GM23338 (cell line): Measurements from ENCODE around the gene TECPR2. TPM values are rescaled to one million over a fixed set of nuclear protein-coding genes. Genes with fewer than 3 reads are reported as not detected.

Experiments used
- ATAC-seq: fragments of 200-7000 bp; cut with Tn5 transposase; 3 replicates; pipeline ENCODE4 v1.9.1; 2020
- DNase-seq: peaks from one replicate; pipeline ENCODE4 v3.0.0-alpha.2; 2015; ENCODE audit warnings: low spot score
- H2AFZ ChIP-seq: fragments of 200-600 bp; sonication (generic); 2 replicates; pipeline ENCODE4 v1.8.0; 2016; ENCODE audit warnings: antibody characterized with exemption, mild to moderate bottlenecking, moderate library complexity
- H3F3A ChIP-seq: fragments of 200-600 bp; sonication (generic); replicated peaks from 2 replicates; pipeline ENCODE4 v1.8.0; 2017; ENCODE audit warnings: antibody characterized with exemption, mixed run types, low read depth
- H3K27ac ChIP-seq: fragments of 200-600 bp; sonication (generic); 2 replicates; pipeline ENCODE4 v1.6.1; 2016; ENCODE audit warnings: low read depth
- H3K27me3 ChIP-seq: fragments of 200-600 bp; sonication (generic); 2 replicates; pipeline ENCODE4 v1.8.0; 2016; ENCODE audit warnings: mild to moderate bottlenecking, mixed run types, moderate library complexity; ENCODE audit not compliant: insufficient read depth
- H3K36me3 ChIP-seq: fragments of 200-600 bp; sonication (generic); 2 replicates; pipeline ENCODE4 v1.8.0; 2016; ENCODE audit warnings: mild to moderate bottlenecking; ENCODE audit not compliant: insufficient read depth
- H3K4me1 ChIP-seq: fragments of 200-600 bp; sonication (generic); 2 replicates; pipeline ENCODE4 v1.8.0; 2016; ENCODE audit warnings: mild to moderate bottlenecking, moderate library complexity; ENCODE audit not compliant: insufficient read depth
- H3K4me2 ChIP-seq: fragments of 200-600 bp; sonication (generic); 2 replicates; pipeline ENCODE4 v1.7.1; 2017; ENCODE audit warnings: mixed run types
- H3K4me3 ChIP-seq: fragments of 200-600 bp; sonication (generic); 2 replicates; pipeline ENCODE4 v1.6.1; 2016; ENCODE audit warnings: mixed run types
- H3K79me2 ChIP-seq: fragments of 200-600 bp; sonication (generic); replicated peaks from 2 replicates; pipeline ENCODE4 v1.8.0; 2017; ENCODE audit warnings: mild to moderate bottlenecking; ENCODE audit not compliant: insufficient read depth
- H3K9me2 ChIP-seq: fragments of 200-600 bp; sonication (generic); 2 replicates; pipeline ENCODE4 v1.8.0; 2017; ENCODE audit not compliant: insufficient read depth
- H4K20me1 ChIP-seq: fragments of 200-600 bp; sonication (generic); replicated peaks from 2 replicates; pipeline ENCODE4 v1.8.0; 2017; ENCODE audit warnings: mild to moderate bottlenecking; ENCODE audit not compliant: insufficient read depth
- H3K27ac Mint-ChIP-seq: 2 replicates; pipeline ENCODE4 v1.8.0; 2020; ENCODE audit warnings: inconsistent platforms, mild to moderate bottlenecking, moderate library complexity, mixed read lengths
- H3K27me3 Mint-ChIP-seq: 3 replicates; pipeline ENCODE4 v1.8.0; 2022; ENCODE audit warnings: low read depth, mild to moderate bottlenecking, moderate library complexity, mixed read lengths, inconsistent platforms; ENCODE audit not compliant: insufficient read depth, poor library complexity
- H3K36me3 Mint-ChIP-seq: 3 replicates; pipeline ENCODE4 v1.8.0; 2021; ENCODE audit warnings: low read depth, mild to moderate bottlenecking, inconsistent platforms, moderate library complexity, mixed read lengths
- H3K4me1 Mint-ChIP-seq: 3 replicates; pipeline ENCODE4 v1.8.0; 2020; ENCODE audit warnings: mild to moderate bottlenecking, inconsistent platforms, mixed read lengths
- H3K4me3 Mint-ChIP-seq: 3 replicates; pipeline ENCODE4 v1.8.0; 2021; ENCODE audit warnings: moderate library complexity, mild to moderate bottlenecking, inconsistent platforms, mixed read lengths
- H3K9me3 Mint-ChIP-seq: 3 replicates; pipeline ENCODE4 v1.8.0; 2020; ENCODE audit warnings: moderate library complexity, mild to moderate bottlenecking, inconsistent platforms, mixed read lengths
- CREB1 ChIP-seq: fragments of 250-450 bp; sonication (Bioruptor Pico); IDR thresholded peaks from 2 replicates; pipeline ENCODE4 v1.5.0; 2020; ENCODE audit warnings: low read depth, mild to moderate bottlenecking, moderate library complexity
- EZH2phosphoT487 ChIP-seq: fragments of 200-600 bp; sonication (generic); IDR thresholded peaks from one replicate; pipeline ENCODE4 v1.8.1; 2018; ENCODE audit warnings: antibody characterized with exemption; ENCODE audit not compliant: unreplicated experiment
- JUNB ChIP-seq: IDR thresholded peaks from one replicate; pipeline ENCODE4 v1.6.1; 2016; ENCODE audit warnings: antibody characterized with exemption; ENCODE audit not compliant: unreplicated experiment
- NANOG ChIP-seq: IDR thresholded peaks from 2 replicates; pipeline ENCODE4 v1.6.1; 2016; ENCODE audit warnings: antibody characterized with exemption, borderline replicate concordance
- POLR2AphosphoS5 ChIP-seq: IDR thresholded peaks from 2 replicates; pipeline ENCODE4 v1.6.1; 2016; ENCODE audit warnings: antibody characterized with exemption, low read depth
- STAT1 ChIP-seq: IDR thresholded peaks from one replicate; pipeline ENCODE4 v1.6.1; 2016; ENCODE audit warnings: antibody characterized with exemption; ENCODE audit not compliant: unreplicated experiment
- ZNF114 ChIP-seq: fragments of 250-450 bp; sonication (Bioruptor Pico); IDR thresholded peaks from 2 replicates; pipeline ENCODE4 v1.5.0; 2020; ENCODE audit warnings: mild to moderate bottlenecking, moderate library complexity
- ZNF331 ChIP-seq: fragments of 250-450 bp; sonication (Bioruptor Pico); IDR thresholded peaks from 2 replicates; pipeline ENCODE4 v1.5.0; 2020; ENCODE audit warnings: low read depth, mild to moderate bottlenecking, moderate library complexity
- polyA plus RNA-seq: library from polyadenylated mRNA; unstranded; fragments of >200 nt; fragmentation: Nextera tagmentation; extraction: Ambion mirVana; gene quantifications from 2 replicates; pipeline ENCODE4 v1.2.1, GENCODE V29; 2016
- total RNA-seq: library from RNA; depleted of rRNA; stranded (reverse); fragments of >200 nt; shearing (Covaris generic); gene quantifications from 2 replicates; pipeline ENCODE4 v1.2.3, GENCODE V29; 2014
- TF ChIP-seq, protein P1 (sequence below): IDR thresholded peaks from one replicate; pipeline ENCODE4 v1.6.1; 2018; ENCODE audit warnings: antibody characterized with exemption; ENCODE audit not compliant: unreplicated experiment
- TF ChIP-seq, protein P2 (sequence below): IDR thresholded peaks from 2 replicates; pipeline ENCODE4 v1.6.1; 2016; ENCODE audit warnings: antibody characterized with exemption
- TF ChIP-seq, protein P3 (sequence below), 2 experiments: fragments of 200-600 bp in 1 of 2; sonication (generic) in 1 of 2; conservative IDR thresholded peaks; 2 replicates each; pipeline versions ENCODE4 v1.5.1 to v1.6.1; 2016 to 2017; ENCODE audit warnings: antibody characterized with exemption in 2 of 2, low read depth in 2 of 2, mild to moderate bottlenecking in 2 of 2, moderate library complexity in 1 of 2

TECPR2 gene
- total and polyA plus RNA-seq, 2 experiments from 2014 or later = 4.8 to 20.5 TPM

DNA sequence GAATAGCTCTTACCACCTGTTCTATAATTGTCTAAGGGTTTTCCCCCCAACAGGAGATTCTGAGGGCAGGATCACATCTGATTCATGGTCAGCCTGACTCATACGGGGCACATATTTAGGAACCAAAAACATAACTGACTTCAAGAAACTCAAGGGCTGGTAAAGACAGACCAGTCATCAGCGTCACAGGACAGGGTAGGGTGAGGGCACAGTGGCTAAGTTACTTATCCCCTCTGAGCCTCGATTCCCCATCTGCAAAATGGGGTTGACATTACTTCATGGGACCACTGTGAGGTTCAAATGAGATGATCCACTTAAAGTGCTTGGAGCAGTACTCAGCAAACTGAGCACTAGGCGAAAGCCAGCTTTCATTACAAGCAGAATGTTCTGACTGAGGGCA, 657 bp upstream of the TECPR2 start:
- peaks cover 34% of the 10 kb centered on the region for H3K79me2 ChIP-seq
- 0 out of 2 replicates have a peak, but pooled peaks cover 18% of the 10 kb centered on the region for H3F3A ChIP-seq
- H3K9me2 ChIP-seq = no peaks in the 10 kb centered on the region
- H3K36me3 ChIP-seq = peaks cover 8% of the 10 kb centered on the region; the same call in 1 of the 2 replicates
- H3K27ac Mint-ChIP-seq = no peak overlapping the region
- peaks cover 12% of the 10 kb centered on the region for H3K36me3 Mint-ChIP-seq
- TF ChIP-seq NANOG (no peak), EZH2phosphoT487 (no peak)
- TF ChIP-seq, protein P1, sequence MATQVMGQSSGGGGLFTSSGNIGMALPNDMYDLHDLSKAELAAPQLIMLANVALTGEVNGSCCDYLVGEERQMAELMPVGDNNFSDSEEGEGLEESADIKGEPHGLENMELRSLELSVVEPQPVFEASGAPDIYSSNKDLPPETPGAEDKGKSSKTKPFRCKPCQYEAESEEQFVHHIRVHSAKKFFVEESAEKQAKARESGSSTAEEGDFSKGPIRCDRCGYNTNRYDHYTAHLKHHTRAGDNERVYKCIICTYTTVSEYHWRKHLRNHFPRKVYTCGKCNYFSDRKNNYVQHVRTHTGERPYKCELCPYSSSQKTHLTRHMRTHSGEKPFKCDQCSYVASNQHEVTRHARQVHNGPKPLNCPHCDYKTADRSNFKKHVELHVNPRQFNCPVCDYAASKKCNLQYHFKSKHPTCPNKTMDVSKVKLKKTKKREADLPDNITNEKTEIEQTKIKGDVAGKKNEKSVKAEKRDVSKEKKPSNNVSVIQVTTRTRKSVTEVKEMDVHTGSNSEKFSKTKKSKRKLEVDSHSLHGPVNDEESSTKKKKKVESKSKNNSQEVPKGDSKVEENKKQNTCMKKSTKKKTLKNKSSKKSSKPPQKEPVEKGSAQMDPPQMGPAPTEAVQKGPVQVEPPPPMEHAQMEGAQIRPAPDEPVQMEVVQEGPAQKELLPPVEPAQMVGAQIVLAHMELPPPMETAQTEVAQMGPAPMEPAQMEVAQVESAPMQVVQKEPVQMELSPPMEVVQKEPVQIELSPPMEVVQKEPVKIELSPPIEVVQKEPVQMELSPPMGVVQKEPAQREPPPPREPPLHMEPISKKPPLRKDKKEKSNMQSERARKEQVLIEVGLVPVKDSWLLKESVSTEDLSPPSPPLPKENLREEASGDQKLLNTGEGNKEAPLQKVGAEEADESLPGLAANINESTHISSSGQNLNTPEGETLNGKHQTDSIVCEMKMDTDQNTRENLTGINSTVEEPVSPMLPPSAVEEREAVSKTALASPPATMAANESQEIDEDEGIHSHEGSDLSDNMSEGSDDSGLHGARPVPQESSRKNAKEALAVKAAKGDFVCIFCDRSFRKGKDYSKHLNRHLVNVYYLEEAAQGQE = no peak
- H3K4me3 Mint-ChIP-seq = peak overlapping the region; percentile 95; the same call in 2 of the 3 replicates
- H2AFZ ChIP-seq = peak overlapping the region; percentile 98
- no peak for ATAC-seq
- H3K4me2 ChIP-seq = peak overlapping the region; percentile 99
- 0 out of 2 replicates have a peak overlapping the region, but pooled peaks have one; percentile 50 for H3K27ac ChIP-seq
- no peaks in the 10 kb centered on the region for H3K9me3 Mint-ChIP-seq
- H3K4me1 ChIP-seq = peaks cover 18% of the 10 kb centered on the region
- H3K27me3 ChIP-seq = no peaks in the 10 kb centered on the region
- no peak for DNase-seq
- H3K4me3 ChIP-seq = peak overlapping the region; percentile 99
- peaks cover 3% of the 10 kb centered on the region for H3K27me3 Mint-ChIP-seq
- H3K4me1 Mint-ChIP-seq = peaks cover 11% of the 10 kb centered on the region
- peaks cover 14% of the 10 kb centered on the region for H4K20me1 ChIP-seq

DNA sequence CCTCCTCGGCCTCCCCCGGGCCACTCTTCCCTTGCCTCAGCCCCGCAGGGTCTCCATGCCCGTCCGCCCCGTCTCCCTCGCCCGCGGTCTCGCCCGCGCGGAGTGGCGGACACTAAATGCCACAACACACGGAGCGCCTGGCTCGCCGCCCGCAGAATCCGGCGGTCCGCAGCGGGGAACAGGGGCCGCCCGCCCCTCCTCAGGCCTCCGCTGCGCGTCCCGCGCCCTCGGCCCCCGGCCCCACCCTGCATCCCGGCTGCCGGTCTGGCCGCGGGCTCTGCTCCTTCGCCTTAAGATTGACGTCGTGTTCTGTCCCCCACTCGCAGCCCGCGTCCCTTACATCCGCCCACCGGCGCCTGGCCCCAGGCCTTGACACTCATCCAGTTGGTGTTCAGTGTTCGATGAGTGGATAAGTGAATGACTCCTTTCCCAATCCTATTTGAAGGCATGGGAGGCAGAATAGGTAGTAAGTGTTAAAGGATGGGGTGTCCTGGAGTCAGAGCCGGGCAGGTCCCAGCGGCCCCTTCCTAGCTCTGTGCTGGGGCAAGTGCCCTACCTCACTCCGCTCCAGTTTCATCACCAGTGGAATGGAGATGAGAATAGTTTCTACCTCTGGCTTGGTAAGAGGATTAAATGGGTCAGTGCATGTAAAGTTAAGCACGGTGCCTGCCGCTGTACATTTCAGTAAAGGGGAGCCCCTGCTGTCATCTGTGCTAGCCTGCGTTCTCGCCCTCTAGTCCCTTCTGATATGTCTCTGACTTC, 622 bp downstream of the TECPR2 start:
- H3K27me3 Mint-ChIP-seq = peaks cover 3% of the 10 kb centered on the region
- Histone ChIP-seq H3K4me1 (peaks cover 18% of the 10 kb centered on the region), H3K36me3 (peaks cover 4% of the 10 kb centered on the region; the same call in 1 of the 2 replicates), H4K20me1 (peaks cover 14% of the 10 kb centered on the region), H3F3A (0 out of 2 replicates have a peak, but pooled peaks cover 13% of the 10 kb centered on the region), H3K79me2 (peaks cover 46% of the 10 kb centered on the region), H3K9me2 (no peaks in the 10 kb centered on the region), H3K27me3 (no peaks in the 10 kb centered on the region), H3K4me3 (peak overlapping the region; percentile 99), H3K27ac (no peak overlapping the region), H2AFZ (peak overlapping the region; percentile 94; the same call in 1 of the 2 replicates), H3K4me2 (peak overlapping the region; percentile 99)
- ATAC-seq (peak; percentile 58), DNase-seq (peak; percentile 47)
- H3K27ac Mint-ChIP-seq = peak overlapping the region; percentile 7; the same call in 1 of the 2 replicates
- H3K9me3 Mint-ChIP-seq = no peaks in the 10 kb centered on the region
- H3K4me1 Mint-ChIP-seq = peaks cover 11% of the 10 kb centered on the region
- no peaks in the 10 kb centered on the region; the same call in 1 of the 3 replicates for H3K36me3 Mint-ChIP-seq
- no peak overlapping the region; the same call in 2 of the 3 replicates for H3K4me3 Mint-ChIP-seq
- TF ChIP-seq, protein P2, sequence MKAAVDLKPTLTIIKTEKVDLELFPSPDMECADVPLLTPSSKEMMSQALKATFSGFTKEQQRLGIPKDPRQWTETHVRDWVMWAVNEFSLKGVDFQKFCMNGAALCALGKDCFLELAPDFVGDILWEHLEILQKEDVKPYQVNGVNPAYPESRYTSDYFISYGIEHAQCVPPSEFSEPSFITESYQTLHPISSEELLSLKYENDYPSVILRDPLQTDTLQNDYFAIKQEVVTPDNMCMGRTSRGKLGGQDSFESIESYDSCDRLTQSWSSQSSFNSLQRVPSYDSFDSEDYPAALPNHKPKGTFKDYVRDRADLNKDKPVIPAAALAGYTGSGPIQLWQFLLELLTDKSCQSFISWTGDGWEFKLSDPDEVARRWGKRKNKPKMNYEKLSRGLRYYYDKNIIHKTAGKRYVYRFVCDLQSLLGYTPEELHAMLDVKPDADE = no peak
- TF ChIP-seq EZH2phosphoT487 (no peak), CREB1 (CRISPR knock-in tag) (no peak), POLR2AphosphoS5 (no peak), STAT1 (no peak), JUNB (no peak), NANOG (no peak), ZNF114 (CRISPR knock-in tag) (no peak), ZNF331 (CRISPR knock-in tag) (no peak)
- TF ChIP-seq, protein P3, sequence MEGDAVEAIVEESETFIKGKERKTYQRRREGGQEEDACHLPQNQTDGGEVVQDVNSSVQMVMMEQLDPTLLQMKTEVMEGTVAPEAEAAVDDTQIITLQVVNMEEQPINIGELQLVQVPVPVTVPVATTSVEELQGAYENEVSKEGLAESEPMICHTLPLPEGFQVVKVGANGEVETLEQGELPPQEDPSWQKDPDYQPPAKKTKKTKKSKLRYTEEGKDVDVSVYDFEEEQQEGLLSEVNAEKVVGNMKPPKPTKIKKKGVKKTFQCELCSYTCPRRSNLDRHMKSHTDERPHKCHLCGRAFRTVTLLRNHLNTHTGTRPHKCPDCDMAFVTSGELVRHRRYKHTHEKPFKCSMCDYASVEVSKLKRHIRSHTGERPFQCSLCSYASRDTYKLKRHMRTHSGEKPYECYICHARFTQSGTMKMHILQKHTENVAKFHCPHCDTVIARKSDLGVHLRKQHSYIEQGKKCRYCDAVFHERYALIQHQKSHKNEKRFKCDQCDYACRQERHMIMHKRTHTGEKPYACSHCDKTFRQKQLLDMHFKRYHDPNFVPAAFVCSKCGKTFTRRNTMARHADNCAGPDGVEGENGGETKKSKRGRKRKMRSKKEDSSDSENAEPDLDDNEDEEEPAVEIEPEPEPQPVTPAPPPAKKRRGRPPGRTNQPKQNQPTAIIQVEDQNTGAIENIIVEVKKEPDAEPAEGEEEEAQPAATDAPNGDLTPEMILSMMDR (conservative IDR thresholded peaks at IDR 0.05; ENCODE audit: low read depth in 2 of 2) = no peak
- TF ChIP-seq, protein P1 = no peak
